Effector CD4-positive, alpha-beta T cell (primary cell): ENCODE measurements around the gene DDR1.
"Not testable (repeated sequence)": the region's sequence is repeated elsewhere in the genome, so short reads cannot be mapped to it uniquely, and the experiment has no call there.

ENCODE experiments used
- DNase-seq: peaks from one replicate; pipeline ENCODE4 v3.0.0-alpha.2; 2020

DDR1 gene

DNA sequence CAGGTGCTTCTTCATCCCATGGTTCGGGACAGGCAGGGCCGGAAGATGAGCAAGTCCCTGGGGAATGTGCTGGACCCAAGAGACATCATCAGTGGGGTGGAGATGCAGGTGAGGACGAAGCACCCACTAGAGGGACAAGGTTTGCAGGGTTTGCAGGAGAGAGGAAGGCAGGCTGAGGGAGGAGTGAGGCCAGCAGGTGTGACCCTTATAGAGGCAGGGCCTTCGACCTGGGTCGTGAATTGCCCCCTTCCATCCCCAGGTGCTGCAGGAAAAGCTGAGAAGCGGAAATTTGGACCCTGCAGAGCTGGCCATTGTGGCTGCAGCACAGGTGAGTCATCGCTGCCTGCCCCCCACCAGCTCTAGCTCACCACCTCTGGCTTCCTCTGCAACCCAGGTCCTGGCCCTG lies 38.1 kb downstream of the DDR1 start:
- DNase-seq: no peak

DNA sequence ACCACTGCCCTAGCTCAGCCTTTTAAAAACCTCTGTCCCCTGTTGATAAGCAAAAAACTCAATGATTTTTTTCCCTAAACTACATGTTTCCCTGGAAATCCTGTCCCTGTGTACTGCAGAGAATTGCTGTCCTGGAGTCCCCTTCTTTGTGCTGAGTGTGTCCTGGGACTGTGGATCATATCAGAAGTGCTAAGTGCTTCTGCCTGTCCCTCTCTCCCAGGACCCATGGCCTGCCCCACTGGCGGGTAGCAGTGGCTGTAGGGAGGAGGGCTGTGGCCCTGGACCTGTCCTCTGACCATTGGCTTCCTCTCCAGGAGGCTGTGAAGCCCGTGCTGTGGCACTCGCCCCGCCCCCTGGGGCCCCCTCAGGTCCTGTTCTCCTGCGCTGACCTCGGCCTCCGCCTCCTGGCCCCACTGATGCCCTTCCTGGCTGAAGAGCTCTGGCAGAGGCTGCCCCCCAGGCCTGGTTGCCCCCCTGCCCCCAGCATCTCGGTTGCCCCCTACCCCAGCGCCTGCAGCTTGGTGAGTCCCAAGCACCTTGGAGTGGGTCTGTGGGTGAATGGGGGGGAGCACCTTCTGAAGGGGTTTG lies 39.8 kb downstream of the DDR1 start:
- DNase-seq: not testable (repeated sequence)

DNA sequence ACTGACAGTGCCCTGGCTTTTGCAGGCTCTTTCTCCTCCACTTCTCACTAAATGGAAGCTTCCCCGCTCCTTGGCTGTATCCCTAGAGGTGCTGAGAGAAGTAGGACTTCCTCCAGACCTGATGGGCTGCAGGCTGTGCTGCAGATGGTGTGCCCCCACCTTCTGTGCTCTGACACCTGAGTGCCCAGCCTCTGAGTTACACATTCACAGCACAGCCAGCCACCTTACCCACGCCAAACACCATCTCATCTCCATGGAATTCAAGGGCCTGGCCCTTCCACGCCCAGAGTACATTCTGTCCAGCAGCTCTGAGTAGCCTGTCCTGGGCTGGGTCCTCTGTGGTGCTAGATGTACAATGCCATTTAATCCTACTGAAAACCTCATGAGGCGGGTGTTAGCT lies 42.3 kb downstream of the DDR1 start:
- DNase-seq: no peak

DNA sequence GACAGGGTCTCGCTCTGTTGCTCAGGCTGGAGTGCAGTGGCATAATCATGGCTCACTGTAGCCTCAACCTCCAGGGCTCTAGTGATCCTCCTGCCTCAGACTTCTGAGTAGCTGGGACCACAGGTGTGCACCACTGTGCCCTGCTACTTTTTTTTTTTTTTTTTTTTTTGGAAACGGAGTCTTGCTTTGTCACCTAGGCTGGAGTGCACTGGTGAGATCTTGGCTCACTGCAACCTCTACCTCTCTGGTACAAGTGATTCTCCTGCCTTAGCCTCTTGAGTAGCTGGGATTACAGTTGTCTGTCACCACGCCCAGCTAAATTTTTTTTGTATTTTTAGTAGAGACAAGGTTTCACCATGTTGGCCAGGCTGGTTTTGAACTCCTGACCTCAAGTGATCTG lies 42.8 kb downstream of the DDR1 start:
- DNase-seq: not testable (repeated sequence)

DNA sequence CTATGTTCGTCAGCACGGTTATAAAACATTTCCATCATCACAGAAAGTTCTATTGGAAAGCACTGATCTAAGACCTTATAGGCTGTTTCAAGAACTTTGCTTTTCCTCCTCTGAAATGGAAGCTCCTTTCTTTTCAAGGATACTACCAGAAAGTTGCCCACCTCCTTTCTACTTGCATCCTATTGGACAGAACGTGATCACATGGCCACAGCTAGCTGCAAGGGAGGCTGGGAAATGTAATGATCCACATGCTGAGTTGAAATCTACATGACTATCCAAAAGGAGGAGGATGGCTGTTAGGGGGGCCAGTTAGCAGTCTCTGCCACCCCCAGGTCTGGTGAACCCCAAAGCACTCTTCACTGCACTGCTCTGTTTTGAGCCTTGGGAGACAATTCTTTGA lies 44.4 kb downstream of the DDR1 start:
- no peak for DNase-seq

DNA sequence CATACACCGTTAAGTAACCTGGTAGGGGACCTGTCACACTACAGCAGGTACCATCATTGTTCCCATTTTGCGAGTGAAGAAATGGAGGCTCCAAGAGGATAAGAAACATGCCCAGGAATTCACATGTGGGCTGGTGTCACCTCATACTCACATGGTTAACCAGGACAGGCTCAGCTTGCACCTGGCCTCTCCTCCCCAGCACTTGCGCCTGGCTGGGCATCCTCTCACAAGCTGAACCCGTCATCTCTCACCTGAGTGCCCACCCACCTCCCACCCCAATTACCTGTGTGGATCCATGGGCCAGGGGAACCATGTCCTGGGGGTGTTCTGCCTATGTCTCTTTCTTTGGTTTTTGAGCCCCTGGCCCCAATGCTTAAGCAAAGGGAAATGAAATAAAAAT lies 46.2 kb downstream of the DDR1 start:
- no peak for DNase-seq

DNA sequence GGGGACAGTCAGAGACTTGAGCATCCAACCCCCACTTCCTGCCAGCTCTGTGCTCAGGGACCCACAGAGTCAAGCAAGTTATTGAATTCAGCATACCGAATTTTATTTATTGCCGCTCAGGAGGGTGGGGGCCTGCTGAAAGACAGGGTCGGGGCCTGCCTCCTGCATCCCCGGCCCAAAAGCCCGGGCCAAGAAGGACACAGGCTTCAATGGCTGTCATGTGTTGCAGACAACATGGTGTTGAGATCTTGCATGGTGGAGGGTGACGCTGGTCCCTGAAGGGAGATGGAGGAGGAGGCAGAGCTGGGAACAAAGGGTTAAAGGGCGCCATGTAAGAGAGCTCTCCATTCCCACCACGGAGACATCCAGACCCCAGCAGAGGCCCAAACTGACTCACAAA lies 47.0 kb downstream of the DDR1 start:
- no peak for DNase-seq

DNA sequence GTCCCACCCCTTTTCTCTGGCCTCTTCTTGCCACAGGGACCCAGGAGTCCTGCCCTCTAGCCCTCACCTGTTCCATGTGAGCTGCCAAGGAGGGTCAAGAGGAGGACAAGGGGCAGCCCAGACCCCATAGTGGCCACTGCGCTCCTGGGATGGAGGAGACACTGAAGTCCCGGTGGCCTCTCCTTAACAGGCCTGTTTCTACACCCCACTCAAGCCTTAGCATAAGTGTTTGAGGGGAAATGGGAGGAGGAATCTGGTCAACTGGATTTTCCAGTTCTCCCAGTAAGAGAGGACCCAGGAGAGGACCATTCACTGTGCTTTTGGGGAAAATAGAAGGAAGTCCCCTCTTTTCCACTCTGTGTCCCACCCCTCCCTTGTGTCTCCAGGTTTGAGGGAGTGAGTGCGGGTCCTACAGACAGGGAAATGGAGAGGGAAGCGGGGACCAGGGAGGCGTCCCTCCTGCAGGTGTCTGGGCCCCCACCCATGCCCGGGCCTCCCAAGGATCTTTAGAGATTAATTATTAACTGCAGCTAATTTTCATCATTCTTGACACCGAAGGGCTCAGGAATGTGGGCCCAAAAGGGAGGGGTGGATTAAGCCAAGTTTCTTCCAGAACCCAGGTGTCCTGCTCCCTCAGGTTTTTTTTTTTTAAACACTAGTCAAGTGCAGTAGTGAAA lies 47.8 kb downstream of the DDR1 start, which contains the start of gene SFTA2:
Gene SFTA2, minus strand, starts transcription at position 202 of the 677 bp plus-strand sequence. Its CDS starts 74 bp downstream, at position 128.
- no peak for DNase-seq

DNA sequence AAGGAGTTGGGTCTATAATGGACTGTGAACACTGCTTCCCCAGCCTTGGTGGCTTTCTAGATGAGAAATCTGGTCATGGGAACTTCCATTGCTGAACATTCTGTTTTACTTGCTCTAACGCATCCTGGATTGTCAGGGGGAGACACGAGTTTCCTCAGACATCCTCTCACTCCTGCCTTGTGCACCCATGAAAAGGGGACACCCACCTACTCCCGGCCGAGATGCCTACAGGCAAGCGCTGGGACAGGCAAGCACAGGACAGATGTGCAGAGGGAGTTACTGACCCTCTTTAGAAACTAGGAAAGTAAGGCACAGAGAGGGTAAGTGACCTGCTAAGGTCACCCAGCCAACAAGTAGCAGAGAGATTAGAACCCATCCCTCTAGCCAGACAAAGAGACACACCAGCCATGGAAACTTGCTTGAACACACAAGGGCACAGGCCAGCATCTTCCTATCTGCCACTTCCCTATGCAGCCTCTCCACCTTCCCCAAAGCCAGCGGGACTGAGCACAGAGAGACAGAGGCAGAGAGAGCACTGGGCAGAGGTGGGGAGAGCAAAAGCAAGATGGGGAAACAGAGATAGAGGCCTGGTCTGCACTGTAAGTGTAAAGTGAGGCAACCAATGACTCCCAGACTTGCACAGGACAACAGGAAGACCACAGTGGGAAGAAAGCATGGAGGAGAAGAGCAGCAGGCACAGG lies 48.5 kb downstream of the DDR1 start:
- DNase-seq: no peak

DNA sequence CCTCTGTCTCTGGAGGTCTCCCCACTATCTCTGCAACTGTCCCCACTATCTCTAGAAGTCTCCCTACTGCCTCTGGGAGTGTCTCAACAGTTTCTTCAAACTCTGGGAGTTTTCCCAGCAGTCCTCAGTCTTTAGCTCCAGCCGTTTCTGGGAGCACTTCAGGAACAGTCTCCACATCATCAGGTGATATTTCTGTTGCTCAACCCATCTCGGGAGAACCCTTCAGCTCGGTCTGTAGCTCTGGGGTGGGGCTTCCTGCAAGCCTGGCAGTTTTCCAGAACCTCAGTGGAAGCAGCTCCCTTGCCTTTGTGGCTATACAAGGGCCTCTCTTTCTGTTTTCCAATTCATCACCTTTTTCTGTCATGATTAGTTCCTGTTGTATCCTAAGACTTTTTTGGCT lies 50.7 kb downstream of the DDR1 start:
- no peak for DNase-seq

DNA sequence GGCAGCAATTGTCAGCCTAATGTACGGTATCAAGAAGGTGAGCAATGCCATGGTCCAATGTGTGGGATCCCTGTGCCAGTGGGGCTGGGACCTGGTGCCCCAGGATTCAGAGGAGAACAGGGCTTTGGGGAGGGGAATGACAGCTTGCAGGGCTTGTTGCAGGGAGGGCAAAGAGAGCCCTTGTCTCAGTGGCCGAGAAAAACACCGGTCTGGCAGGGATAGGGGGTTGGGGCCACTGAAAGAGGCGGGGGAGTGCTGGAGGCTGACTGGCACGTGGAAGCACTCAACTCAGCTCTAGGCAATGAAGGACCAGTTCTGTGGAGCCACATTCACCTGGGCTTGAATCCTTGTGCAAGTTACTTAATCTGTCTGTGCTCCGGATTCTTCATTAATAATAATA lies 52.9 kb downstream of the DDR1 start:
- DNase-seq: no peak

DNA sequence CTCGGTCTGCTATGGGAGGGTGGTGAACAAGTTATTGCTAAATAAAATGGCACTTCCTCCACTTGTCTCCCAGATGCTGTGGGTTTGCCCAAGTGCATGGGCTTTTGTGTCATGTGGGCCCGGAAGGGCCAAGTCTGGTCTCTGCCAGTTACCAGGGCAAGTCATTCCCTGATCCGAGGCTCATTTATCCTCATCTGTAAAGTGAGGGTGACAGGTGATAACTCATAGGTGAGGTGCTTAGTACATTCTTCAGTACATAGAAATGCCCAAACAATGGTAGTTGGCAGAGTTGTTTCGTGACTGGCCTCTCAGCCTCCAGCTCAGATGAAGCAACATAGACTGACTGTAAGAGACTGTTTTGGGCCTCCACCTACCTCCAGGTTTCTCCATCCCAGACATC lies 54.4 kb downstream of the DDR1 start:
- no peak for DNase-seq

DNA sequence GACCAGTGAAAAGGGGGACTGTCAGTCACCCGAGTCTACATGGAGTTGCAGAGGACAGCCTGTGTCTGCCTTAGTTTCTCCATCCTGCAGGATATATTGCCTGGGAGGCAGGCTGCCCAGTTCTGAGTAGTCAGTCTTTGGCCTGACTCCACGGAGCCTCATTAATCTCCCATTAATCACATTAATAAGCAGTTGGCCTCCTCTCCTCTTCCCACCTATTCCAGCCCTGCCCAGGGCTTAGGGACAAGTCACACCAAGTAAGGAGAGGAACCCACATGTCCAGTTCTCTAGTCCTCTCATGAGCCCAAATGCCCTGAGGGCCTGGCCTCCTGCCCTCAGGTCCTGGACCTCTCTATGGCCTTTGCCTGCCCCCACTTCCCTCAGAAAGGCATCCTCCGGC lies 55.2 kb downstream of the DDR1 start:
- DNase-seq: no peak

DNA sequence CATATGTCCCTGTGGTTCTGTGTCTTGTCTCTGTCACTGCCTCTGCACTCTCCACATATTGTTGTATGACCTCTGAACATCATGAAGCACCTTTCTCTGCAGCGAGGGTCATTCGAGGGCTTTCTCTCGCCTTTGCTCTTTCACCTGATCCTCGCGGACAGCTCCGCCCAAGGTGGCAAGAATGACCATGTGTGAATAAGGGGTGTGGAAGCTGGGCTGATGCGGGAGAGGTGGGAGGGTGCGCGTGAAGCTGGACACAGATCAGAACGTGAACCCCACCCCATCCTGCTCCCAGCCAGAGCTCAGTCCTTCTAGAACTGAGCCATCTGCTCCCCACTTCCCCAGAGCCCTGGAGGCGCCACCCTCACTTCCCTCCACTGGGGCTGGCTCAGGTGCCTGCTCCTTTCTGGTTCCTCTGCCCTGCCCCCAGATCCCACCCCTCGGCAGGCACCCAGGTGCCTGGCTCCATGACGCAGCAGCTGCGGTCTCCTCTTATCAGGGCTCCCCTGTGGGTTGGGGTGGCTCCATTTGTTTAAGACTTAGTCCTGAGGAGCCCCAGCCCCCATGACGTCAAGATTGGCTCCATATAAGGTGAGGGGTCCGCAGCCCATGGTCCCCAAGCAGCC lies 56.2 kb downstream of the DDR1 start, which contains the start of gene MUCL3:
Gene MUCL3, plus strand, starts transcription at position 613 of the 626 bp plus-strand sequence. CDS start 27 bp downstream, outside the sequence.
- no peak for DNase-seq

DNA sequence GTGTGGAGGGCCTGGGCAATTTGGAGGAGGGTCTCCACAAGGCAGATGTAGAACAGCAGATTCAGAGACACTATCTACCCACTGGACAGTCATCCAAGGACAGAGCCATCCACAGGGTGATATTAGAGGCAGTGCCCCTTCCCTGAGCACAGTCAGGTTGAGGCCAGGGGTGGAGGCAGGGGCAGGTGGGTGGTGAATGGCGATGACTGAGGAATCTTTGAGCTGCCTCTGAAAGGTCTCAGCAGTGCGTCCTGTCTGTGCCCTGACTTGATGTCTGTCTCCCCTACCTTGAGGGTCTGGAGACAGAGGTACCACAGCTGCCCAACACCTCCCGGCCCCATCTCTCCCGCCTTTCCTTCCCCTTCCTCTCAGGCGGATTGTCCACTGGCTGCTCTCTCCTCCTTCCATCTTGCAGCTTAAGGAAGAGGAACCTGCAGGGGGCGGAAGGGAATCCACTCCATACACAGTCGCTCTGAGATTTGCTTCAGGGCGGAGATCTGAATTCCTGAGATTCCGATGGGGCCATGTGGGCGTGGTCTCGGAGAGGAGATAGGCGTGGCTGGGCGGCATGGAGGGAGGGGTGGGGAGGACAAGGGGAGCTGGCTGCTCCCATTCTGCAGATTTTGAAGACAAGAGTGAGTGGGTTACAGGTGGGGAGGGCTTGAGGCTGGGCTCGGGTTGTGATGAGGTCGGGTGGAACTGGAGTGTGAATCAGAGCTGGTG lies 58.2 kb downstream of the DDR1 start:
- DNase-seq: no peak

DNA sequence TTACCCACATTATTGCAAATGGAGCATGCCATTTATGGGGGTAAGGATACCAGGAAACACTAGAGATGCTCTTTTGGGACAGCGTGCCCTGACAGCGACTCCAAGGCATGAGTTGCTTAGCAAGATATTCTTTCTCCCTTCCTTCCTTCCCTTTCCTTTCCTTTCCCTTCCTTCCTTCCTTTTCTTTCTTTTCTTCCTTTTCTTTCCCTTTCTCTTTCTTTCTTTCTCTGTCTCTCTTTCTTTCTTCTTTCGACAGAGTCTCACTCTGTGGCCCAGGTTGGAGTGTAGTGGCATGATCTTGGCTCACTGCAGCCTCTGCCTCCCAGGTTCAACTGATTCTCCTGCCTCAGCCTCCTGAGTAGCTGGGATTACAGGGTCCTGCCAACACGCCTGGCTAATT lies 59.7 kb downstream of the DDR1 start:
- no peak for DNase-seq

DNA sequence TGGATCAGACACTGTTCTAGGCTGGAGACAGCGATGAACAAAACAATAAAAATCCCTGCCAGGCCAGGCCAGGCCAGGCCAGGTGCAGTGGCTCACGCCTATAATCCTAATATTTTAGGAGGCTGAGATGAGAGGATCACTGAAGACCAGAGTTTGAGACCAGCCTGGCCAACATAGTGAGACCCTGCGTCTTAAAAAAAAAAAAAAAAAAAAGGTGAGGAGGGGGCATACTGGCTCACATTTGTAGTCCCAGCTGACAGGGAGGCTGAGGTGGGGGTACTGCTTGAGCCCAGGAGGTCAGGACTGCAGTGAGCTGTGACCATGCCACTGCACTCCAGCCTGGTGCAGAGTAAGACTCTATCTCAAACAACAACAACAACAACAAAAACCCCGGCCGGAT lies 61.0 kb downstream of the DDR1 start:
- DNase-seq: no peak

DNA sequence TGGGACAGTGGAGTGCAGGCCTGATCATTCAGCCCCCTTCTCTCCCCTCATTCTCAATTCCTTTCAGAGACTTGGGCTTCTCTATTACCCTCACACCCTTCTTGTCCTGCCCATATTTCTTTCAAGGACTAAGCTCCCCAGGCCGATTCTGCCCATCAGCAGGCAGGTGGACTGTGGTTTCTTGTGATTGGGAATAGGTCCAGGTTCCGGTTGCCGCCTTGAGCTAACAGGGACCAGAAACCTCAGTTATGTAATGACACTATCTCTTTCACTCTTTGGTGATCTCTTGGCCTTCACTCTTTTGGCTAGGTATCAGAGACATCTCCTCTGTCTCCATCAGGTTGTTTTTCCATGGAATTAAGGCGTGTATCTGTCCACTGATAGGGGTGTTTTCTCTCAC lies 62.9 kb downstream of the DDR1 start:
- DNase-seq: no peak

DNA sequence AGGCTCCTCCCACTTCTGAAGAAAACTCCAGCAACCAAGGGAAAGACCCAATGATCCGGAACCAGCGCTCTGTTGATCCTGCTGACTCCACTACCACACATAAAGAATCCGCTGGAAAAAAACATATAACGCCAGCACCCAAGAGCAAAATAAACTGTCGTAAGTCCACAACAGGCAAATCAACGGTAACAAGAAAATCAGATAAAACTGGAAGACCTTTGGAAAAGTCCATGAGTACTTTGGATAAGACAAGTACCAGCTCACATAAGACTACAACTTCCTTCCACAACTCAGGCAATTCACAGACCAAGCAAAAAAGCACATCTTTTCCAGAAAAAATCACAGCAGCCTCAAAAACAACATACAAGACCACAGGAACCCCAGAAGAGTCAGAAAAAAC lies 64.5 kb downstream of the DDR1 start:
- no peak for DNase-seq
